HepG2 (cell line): Measurements from ENCODE around the gene LNX2. TPM values are rescaled to one million over a fixed set of nuclear protein-coding genes. Genes with fewer than 3 reads are reported as not detected.

Experiments used
- ATAC-seq: fragments of 200-7000 bp; cut with Tn5 transposase; 3 replicates; pipeline ENCODE4 v1.9.1; 2020; ENCODE audit warnings: mild to moderate bottlenecking, moderate library complexity
- BruUV-seq: library from RNA; stranded (reverse); fragments of 400-500 nt; replicated peaks from 2 replicates; lab custom pipeline; 2021; lab: Mats Ljungman, UMichigan
- CTCF ChIA-PET: fragments of 300-600 bp; formaldehyde crosslinking; extraction: SDS; loops from one replicate; lab custom pipeline; 2021; ENCODE audit warnings: low total read pairs, inconsistent platforms, low intra/inter-chr PET ratio; lab: Yijun Ruan, JAX
- POLR2A ChIA-PET: fragments of 350-600 bp; sonication (Branson Sonifier 250); formaldehyde crosslinking; loops from one replicate; lab custom pipeline; 2020; ENCODE audit warnings: antibody characterized with exemption, inconsistent platforms; lab: Yijun Ruan, JAX
- DNase-seq: peaks from one replicate; pipeline ENCODE4 v3.0.0-alpha.2; 2015; ENCODE audit warnings: low spot score
- FAIRE-seq: peaks from 3 replicates; lab custom pipeline; 2011; peaks lifted over from hg19 to GRCh38; lab: Jason Lieb, UNC
- H2AFZ ChIP-seq: one replicate; pipeline ENCODE4 v1.6.1; 2011; ENCODE audit warnings: low read length, inconsistent platforms
- H3K27ac ChIP-seq: fragments of 300-600 bp; 3 replicates; pipeline ENCODE4 v1.8.0; 2011; ENCODE audit warnings: mixed run types, mild to moderate bottlenecking, mixed read lengths, low read length, inconsistent platforms; ENCODE audit not compliant: insufficient read depth; ENCODE audit errors: extremely low read length
- H3K27me3 ChIP-seq, 2 experiments: fragments of 200-600 bp in 1 of 2; 2 replicates in 1 of 2; 3 replicates in 1 of 2; pipeline versions ENCODE4 v1.6.0 to v1.8.0; 2011; ENCODE audit warnings: low read length in 2 of 2, mild to moderate bottlenecking in 2 of 2, moderate library complexity in 2 of 2, inconsistent platforms in 1 of 2; ENCODE audit not compliant: insufficient read depth in 2 of 2, control insufficient read depth in 1 of 2
- H3K36me3 ChIP-seq, 2 experiments: fragments of 200-600 bp in 1 of 2; replicated peaks in 1 of 2; 2 replicates in 1 of 2; 3 replicates in 1 of 2; pipeline versions ENCODE4 v1.5.1 to v1.8.0; 2011; ENCODE audit warnings: low read length in 2 of 2, inconsistent platforms in 1 of 2; ENCODE audit not compliant: insufficient read depth in 2 of 2, control insufficient read depth in 1 of 2
- H3K4me1 ChIP-seq: 2 replicates; pipeline ENCODE4 v1.5.1; 2012; ENCODE audit warnings: low read length, inconsistent platforms; ENCODE audit not compliant: insufficient read depth
- H3K4me2 ChIP-seq: 2 replicates; pipeline ENCODE4 v1.6.0; 2011; ENCODE audit warnings: low read depth, low read length, inconsistent platforms
- H3K4me3 ChIP-seq, 3 experiments: fragments of 200-600 bp in 1 of 3; sonication (generic), shearing (Covaris generic) in 1 of 3; replicated peaks in 1 of 3; 2 replicates each; pipeline ENCODE4 v1.5.1; 2011 to 2016; ENCODE audit warnings: low read length in 3 of 3, inconsistent platforms in 2 of 3, low read depth in 2 of 3, mild to moderate bottlenecking in 2 of 3, control low read depth in 1 of 3, mixed read lengths in 1 of 3; ENCODE audit not compliant: insufficient read depth in 1 of 3
- H3K79me2 ChIP-seq: one replicate; pipeline ENCODE4 v1.6.1; 2011; ENCODE audit warnings: low read length, inconsistent platforms; ENCODE audit not compliant: insufficient read depth
- H3K9ac ChIP-seq: 2 replicates; pipeline ENCODE4 v1.6.0; 2011; ENCODE audit warnings: mild to moderate bottlenecking, low read depth, low read length, inconsistent platforms; ENCODE audit not compliant: insufficient read depth
- H3K9me3 ChIP-seq: 2 replicates; pipeline ENCODE4 v1.5.1; 2012; ENCODE audit warnings: mild to moderate bottlenecking, low read length
- H4K20me1 ChIP-seq: 2 replicates; pipeline ENCODE4 v1.6.0; 2011; ENCODE audit warnings: inconsistent platforms, mild to moderate bottlenecking, low read length, moderate library complexity; ENCODE audit not compliant: insufficient read depth
- BORCS8-MEF2B ChIP-seq: sonication (generic); formaldehyde crosslinking; IDR thresholded peaks from 2 replicates; pipeline ENCODE4 v1.8.0; 2022; ENCODE audit warnings: mild to moderate bottlenecking, missing genetic modification reagents
- FOXP1 ChIP-seq, 2 experiments: fragments of 450-650 bp in 1 of 2; IDR thresholded peaks; 2 replicates each; pipeline ENCODE4 v1.6.1; 2017 to 2018; ENCODE audit warnings: antibody characterized with exemption in 1 of 2
- HMG20A ChIP-seq: IDR thresholded peaks from 2 replicates; pipeline ENCODE4 v1.6.1; 2016; ENCODE audit warnings: borderline replicate concordance
- HNF4G ChIP-seq, 2 experiments: sonication (generic) in 1 of 2; formaldehyde crosslinking in 1 of 2; IDR thresholded peaks; 2 replicates each; pipeline versions ENCODE4 v1.4.0 to v1.6.1; 2011 to 2020; ENCODE audit warnings: borderline replicate concordance in 2 of 2, low read depth in 2 of 2, mild to moderate bottlenecking in 2 of 2, low read length in 1 of 2, missing genetic modification reagents in 1 of 2, moderate library complexity in 1 of 2
- KDM6A ChIP-seq: IDR thresholded peaks from 2 replicates; pipeline ENCODE4 v1.6.1; 2016; ENCODE audit warnings: low read depth
- MYC ChIP-seq: sonication (generic); formaldehyde crosslinking; IDR thresholded peaks from 2 replicates; pipeline ENCODE4 v1.9.0; 2021; ENCODE audit warnings: missing genetic modification reagents, borderline replicate concordance
- POLR2G ChIP-seq: fragments of 200-400 bp; formaldehyde crosslinking; IDR thresholded peaks from 2 replicates; pipeline ENCODE4 v1.6.1; 2018; ENCODE audit warnings: mild to moderate bottlenecking, low read depth, low read length, moderate library complexity
- U2AF1 ChIP-seq: fragments of 200-400 bp; formaldehyde crosslinking; optimal IDR thresholded peaks from 2 replicates; pipeline ENCODE3; 2017; ENCODE audit warnings: mild to moderate bottlenecking, low read depth, low read length
- ZBTB26 ChIP-seq: IDR thresholded peaks from 2 replicates; pipeline ENCODE4 v1.6.1; 2016; ENCODE audit warnings: missing compliant biosample characterization, missing genetic modification reagents, borderline replicate concordance
- ZNF30 ChIP-seq: sonication (generic); formaldehyde crosslinking; IDR thresholded peaks from 2 replicates; pipeline ENCODE4 v1.5.0; 2020; ENCODE audit warnings: mild to moderate bottlenecking, missing genetic modification reagents
- ZNF431 ChIP-seq: sonication (generic); formaldehyde crosslinking; IDR thresholded peaks from 2 replicates; pipeline ENCODE4 v1.9.0; 2022; ENCODE audit warnings: missing genetic modification reagents, low read depth, mild to moderate bottlenecking, borderline replicate concordance
- ZNF460 ChIP-seq: sonication (generic); formaldehyde crosslinking; IDR thresholded peaks from 2 replicates; pipeline ENCODE4 v1.5.1; 2020; ENCODE audit warnings: missing genetic modification reagents, mild to moderate bottlenecking, borderline replicate concordance
- ZNF7 ChIP-seq: IDR thresholded peaks from 2 replicates; pipeline ENCODE4 v1.6.1; 2016; ENCODE audit warnings: missing biosample characterization, missing genetic modification reagents
- WGBS: methylation state at CpG from one replicate; pipeline ENCODE4 v1.1.6; 2017; ENCODE audit warnings: low lambda C conversion rate; 5-methylcytosine and 5-hydroxymethylcytosine counted together
- in situ Hi-C: cut with HindIII; loops from 2 replicates; pipeline ENCODE4 v1.10.0; 2017; ENCODE audit warnings: low pct_unique_long_range_greater_than_20kb; ENCODE audit not compliant: extremely low pct_ligation_motif_present
- intact Hi-C: fragments of 100-400 bp; cut with micrococcal nuclease; formaldehyde crosslinking; loops from one replicate; pipeline ENCODE4 v1.10.0; 2022; ENCODE audit not compliant: unreplicated experiment
- polyA plus RNA-seq, 8 experiments: library from polyadenylated mRNA; depleted of rRNA in 3 of 8; stranded (reverse) in 7 of 8; unstranded in 1 of 8; fragments of >200 nt; fragmentation: Illumina TruSeq in 4 of 8; extraction: Trizol in 4 of 8; gene quantifications; 2 replicates each; pipeline versions ENCODE4 v1.2.1 to v1.2.3, GENCODE V29; 2011 to 2016; ENCODE audit warnings: low read depth in 4 of 8, missing spikeins in 1 of 8, mixed read lengths in 1 of 8; ENCODE audit not compliant: insufficient read depth in 1 of 8
- total RNA-seq, 5 experiments: library from RNA; depleted of rRNA; stranded (reverse); fragments of >200 nt; fragmentation: Illumina TruSeq; extraction: Trizol; gene quantifications; 2 replicates each; pipeline ENCODE4 v1.2.3, GENCODE V29; 2016; ENCODE audit warnings: low read depth in 1 of 5
- TF ChIP-seq, protein P1 (sequence below): IDR thresholded peaks from 2 replicates; pipeline ENCODE4 v1.6.1; 2012; ENCODE audit warnings: inconsistent platforms

The LNX2 gene
- total and polyA plus RNA-seq, 2 of the 13 experiments (the other 11 are each of a cell fraction or from before 2014, with no cell fraction given), result 9.2 to 9.7 TPM

GRCh38 chr13:27496536-27497273, 123.6 kb downstream of the LNX2 start (continued):
- TF ChIP-seq ZNF30 (CRISPR knock-in tag), result no peak

- no peak for ATAC-seq
- 7% methylated on average over 4 of the region's 4 CpGs for WGBS
- H3K27me3 ChIP-seq, result peaks cover 1 to 2% of the 10 kb centered on the region in 2 experiments; a peak in 2 of 5 replicates
- H3K27ac ChIP-seq, result no peak overlapping the region
- intact Hi-C loops (no loop called here), in situ Hi-C loops (loop anchor here (25.0 kb wide), 1 partner anchor 491 kb away; the partner anchor contains the start of gene URAD)
- DNase-seq, result no peak
- no peak overlapping the region for H3K9ac ChIP-seq
- BruUV-seq, result no TSS peak
- no peaks in the 10 kb centered on the region for H4K20me1 ChIP-seq
- H3K4me3 ChIP-seq, result no peak overlapping the region
- TF ChIP-seq ZNF431 (CRISPR knock-in tag) (no peak), KDM6A (CRISPR knock-in tag) (no peak), ZNF460 (CRISPR knock-in tag) (no peak), MYC (CRISPR knock-in tag) (no peak), POLR2G (no peak), HMG20A (no peak), ZNF7 (no peak), U2AF1 (no peak), BORCS8-MEF2B (CRISPR knock-in tag) (no peak), ZBTB26 (CRISPR knock-in tag) (no peak), FOXP1 (IDR thresholded peaks at IDR 0.05) (no peak), FOXP1 (CRISPR knock-in tag; IDR thresholded peaks at IDR 0.05) (no peak), HNF4G (IDR thresholded peaks at IDR 0.05; ENCODE audit: borderline replicate concordance, low read depth, low read length) (no peak), HNF4G (CRISPR knock-in tag; IDR thresholded peaks at IDR 0.05; ENCODE audit: borderline replicate concordance, low read depth) (no peak)
- TF ChIP-seq, protein P1, sequence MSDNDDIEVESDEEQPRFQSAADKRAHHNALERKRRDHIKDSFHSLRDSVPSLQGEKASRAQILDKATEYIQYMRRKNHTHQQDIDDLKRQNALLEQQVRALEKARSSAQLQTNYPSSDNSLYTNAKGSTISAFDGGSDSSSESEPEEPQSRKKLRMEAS, result no peak
- H3K4me2 ChIP-seq, result no peak overlapping the region
- ChIA-PET POLR2A (no interaction called here), CTCF (no interaction called here)
- H3K36me3 ChIP-seq, result no peaks in the 10 kb centered on the region
- H3K79me2 ChIP-seq, result no peaks in the 10 kb centered on the region
- FAIRE-seq, result no peak
- no peak overlapping the region for H2AFZ ChIP-seq
- H3K4me1 ChIP-seq, result no peaks in the 10 kb centered on the region
- H3K9me3 ChIP-seq, result no peaks in the 10 kb centered on the region
These were observed 124.3 kb downstream of the LNX2 start for GRCh38 chr13:27496006-27496405.
